Myocyte (in vitro differentiated cells): ENCODE results near the gene DIS3L2. TPM values are rescaled to one million over a fixed set of nuclear protein-coding genes. Genes with fewer than 3 reads are reported as not detected.
A peak's percentile ranks its signal among the peaks of the same experiment; 100 is the strongest.
"Not testable (repeated sequence)": the region's sequence is repeated elsewhere in the genome, so short reads cannot be mapped to it uniquely, and the experiment has no call there.

ENCODE experiments used
- DNase-seq: peaks from one replicate; pipeline ENCODE4 v3.0.0-alpha.2; 2012; ENCODE audit warnings: low read depth
- total RNA-seq: library from RNA; depleted of rRNA; stranded (reverse); fragments of >200 nt; gene quantifications from 2 replicates; pipeline ENCODE4 v1.2.3, GENCODE V29; 2014

The DIS3L2 gene
- total RNA-seq, 1 donor from 2014 or later, result 20.5 TPM

- peak; percentile 13 for DNase-seq
Observed at GRCh38 chr2:232319067-232319802, 357.7 kb downstream of the DIS3L2 start.

GRCh38 chr2:232319803-232320442, 358.4 kb downstream of the DIS3L2 start:
- DNase-seq, result no peak

DNA sequence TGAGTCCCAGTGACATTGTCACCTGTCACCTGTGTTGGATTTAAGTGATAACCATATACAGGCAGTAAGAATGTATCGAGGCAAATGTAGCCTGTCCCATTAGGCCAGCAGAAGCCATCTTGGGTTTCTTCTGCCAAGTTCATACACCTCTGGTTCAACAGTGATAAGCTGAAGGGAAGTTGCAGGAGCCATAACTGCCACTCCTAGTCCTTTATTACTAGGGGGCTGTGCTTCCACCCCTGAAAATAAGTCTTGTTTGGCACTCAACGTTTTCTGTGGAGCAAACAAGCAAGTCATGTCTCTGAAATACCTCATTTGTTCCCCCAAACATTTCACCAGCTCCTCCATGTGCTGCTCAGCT, 358.9 kb downstream of the DIS3L2 start:
- no peak for DNase-seq

- no peak for DNase-seq
Observed at GRCh38 chr2:232321156-232321816, 359.8 kb downstream of the DIS3L2 start.

- peak; percentile 20 for DNase-seq
Observed at GRCh38 chr2:232321817-232322559, 360.5 kb downstream of the DIS3L2 start.

- DNase-seq, result peak; percentile 21
Observed at GRCh38 chr2:232322560-232323327, 361.2 kb downstream of the DIS3L2 start.

DNA sequence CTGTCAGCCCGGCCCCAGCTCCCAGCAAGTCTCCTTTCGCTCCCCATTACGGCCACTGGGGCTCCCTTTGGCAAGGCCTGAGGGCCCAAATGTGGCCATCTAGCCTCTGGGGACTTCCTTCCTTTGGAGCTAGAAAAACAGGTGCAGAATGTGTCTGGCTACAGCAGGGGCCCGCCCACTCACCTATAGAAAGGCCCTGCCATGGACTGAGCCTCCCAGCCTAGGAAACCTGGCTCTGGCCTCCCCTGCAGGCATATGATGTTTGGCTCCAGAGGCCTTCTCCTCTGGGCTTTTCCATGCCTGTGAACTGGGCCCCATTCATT, 361.8 kb downstream of the DIS3L2 start:
- DNase-seq, result no peak

GRCh38 chr2:232323967-232324366, 362.5 kb downstream of the DIS3L2 start:
- not testable (repeated sequence) for DNase-seq

- DNase-seq, result no peak
Observed at GRCh38 chr2:232324778-232325177, 363.3 kb downstream of the DIS3L2 start.

DNA sequence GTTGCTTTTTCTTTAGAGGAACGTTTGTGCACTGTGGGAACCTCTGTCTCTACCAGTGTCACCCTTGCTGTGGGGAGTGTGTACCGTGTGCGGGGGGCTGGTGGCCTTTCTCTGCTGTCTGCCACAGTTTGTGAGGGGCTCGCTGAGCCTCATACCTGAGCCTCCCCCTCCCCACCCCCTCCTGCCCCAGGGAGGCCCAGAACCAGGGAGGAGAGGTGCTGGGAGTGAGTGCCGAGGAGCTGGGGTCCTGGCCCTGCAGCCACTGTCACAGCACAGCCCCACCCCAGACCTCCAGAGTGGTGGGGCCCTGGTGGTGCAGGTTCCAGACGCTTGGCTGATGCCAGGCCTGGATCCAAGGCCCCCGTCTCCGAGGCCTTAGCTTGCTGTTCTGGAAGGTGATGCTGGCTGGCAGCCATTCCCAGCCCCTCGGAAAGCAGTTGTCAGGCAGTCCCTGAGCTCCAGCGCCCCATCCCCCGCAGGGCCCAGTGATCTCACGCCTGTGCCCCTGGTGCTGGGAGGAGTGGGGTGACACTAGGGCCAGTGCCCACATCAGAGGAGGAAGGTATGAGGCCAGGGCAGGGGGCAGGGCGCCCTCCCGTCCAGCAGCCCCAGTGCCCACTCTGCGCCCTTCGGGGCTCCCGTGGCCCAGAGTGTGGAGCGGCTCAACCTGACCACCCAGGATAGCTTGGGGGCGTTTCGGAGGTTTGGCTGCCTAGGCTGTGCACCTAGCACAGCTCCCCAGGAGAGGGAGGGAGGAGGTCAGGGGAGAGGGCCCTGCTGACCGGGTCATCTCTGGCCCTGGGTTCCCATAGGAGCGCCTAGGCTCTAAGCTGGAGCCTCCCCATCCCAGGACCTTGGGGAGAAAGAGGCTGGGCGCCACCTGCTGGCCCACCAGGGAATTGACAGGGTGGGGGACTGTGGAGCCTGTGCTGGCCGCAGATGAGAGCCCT, 364.1 kb downstream of the DIS3L2 start:
- DNase-seq, result peak; percentile 33

GRCh38 chr2:232326274-232327104, 365.0 kb downstream of the DIS3L2 start:
- DNase-seq, result not testable (repeated sequence)

DNA sequence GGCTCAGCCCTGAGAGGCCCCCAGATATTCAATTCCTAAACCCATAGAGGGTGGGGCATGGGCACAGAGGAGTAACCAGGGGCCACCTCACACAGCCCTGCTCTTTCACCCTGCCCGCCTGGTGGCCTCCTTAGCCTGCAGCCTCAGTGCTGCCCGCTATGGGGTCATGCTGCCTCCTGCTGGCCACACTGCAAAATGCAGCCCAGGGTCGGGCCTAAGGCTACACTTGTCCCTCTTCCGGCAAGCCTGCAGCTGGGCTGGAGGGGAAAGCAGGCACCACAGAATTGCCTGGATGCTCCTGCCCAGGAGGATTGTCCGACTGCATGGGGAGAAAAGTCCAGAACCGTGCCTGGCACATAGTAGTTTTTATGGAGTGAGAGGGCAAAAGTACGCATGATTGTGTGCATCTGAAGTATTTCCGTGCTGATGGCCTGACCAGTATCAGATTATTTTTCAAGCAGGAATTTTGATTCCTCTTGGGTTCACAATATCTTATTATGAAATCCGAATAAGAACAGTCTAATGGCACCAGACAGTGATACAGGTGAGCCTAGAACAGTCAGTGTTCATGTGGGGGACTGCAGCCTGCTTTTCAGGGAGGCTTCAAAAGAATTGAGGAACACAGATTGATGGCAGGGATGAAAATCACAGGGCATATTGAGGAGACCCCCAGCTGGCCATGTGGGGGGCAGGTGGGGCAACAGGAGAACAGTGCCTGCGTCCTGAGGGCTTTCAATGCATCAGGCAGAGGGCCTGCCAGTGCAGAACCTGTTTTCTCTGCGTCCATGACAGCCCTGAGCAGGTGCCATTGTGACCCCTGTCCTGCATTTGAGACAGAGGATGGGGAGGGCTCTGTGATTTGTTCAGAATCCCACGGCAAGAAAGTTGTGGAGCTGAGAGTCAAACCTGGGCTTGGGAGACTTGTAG, 365.9 kb downstream of the DIS3L2 start:
- DNase-seq, result peak; percentile 73

GRCh38 chr2:232328032-232328422, 366.5 kb downstream of the DIS3L2 start:
- no peak for DNase-seq

- DNase-seq, result no peak
Observed at GRCh38 chr2:232328516-232329460, 367.3 kb downstream of the DIS3L2 start.

GRCh38 chr2:232329716-232330067, 368.2 kb downstream of the DIS3L2 start:
- no peak for DNase-seq

GRCh38 chr2:232330068-232330999, 368.8 kb downstream of the DIS3L2 start:
- no peak for DNase-seq
